Measurements from ENCODE around the gene VWF.

DNA sequence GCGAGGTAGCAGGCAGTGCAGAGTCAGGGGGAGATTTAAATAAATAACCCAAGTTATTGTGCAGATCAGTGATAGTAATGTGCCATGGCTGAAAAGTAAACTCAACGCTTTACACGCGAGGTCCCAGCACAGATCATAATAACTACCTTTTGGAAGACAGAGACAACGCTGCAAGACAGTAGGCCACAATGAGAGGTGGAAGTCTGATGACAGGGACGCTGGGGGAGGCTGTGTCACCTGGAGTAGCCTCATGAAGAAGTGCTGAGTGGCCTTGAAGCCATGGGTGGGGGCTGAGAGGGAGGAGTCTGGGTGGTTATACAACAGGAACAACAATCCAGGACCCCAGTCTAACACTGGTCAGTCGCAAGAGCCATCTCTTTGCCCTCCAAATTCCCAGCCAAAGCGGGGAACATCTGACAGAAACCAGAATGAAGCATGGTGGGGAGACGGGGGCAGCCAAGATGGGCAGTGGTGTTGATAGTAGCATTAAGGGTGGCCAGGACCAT lies 207.6 kb downstream of the VWF start:
- TF ChIP-seq POLR2A (IDR thresholded peaks at IDR 0.05; ENCODE audit: low read length), result no peak
- TF ChIP-seq GATA1 (IDR thresholded peaks at IDR 0.05; ENCODE audit: low read depth, low read length), result no peak

All from erythroblast (primary cell).